ENCODE data around the gene HP1BP3.

Gene HP1BP3

GRCh38 chr1:20829531-20829930 is 42.4 kb upstream of the HP1BP3 start:
- Histone ChIP-seq H3K4me1 (no peaks in the 10 kb centered on the region), H3K27me3 (no peaks in the 10 kb centered on the region), H3K9me3 (no peaks in the 10 kb centered on the region), H3K4me3 (ENCODE audit: low read depth, low read length) (no peak overlapping the region), H3K36me3 (no peaks in the 10 kb centered on the region; the same call in 1 of the 2 replicates)
- no peak for DNase-seq
- TF ChIP-seq CTCF (IDR thresholded peaks at IDR 0.05; ENCODE audit: low read depth, low read length): no peak

DNA sequence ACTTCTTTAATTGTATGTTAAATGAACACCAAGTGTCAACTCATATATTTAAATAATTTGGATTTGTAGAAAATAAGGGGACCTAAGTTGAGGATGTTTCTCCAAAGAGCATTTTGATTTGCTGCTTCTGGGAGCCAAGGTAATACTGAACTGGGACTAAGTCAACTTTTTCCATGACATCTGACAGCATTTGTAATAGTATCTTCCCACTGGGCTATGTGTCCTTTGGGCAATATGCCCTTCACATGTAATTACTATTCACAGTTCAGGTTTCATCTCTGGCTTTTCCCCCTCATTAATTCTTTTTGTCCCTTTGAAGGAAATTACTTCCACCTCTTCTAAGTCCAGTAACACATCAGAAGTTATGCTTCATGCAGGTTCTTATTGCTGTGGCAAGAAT is 36.7 kb upstream of the HP1BP3 start:
- no peaks in the 10 kb centered on the region; the same call in 1 of the 2 replicates for H3K36me3 ChIP-seq

DNA sequence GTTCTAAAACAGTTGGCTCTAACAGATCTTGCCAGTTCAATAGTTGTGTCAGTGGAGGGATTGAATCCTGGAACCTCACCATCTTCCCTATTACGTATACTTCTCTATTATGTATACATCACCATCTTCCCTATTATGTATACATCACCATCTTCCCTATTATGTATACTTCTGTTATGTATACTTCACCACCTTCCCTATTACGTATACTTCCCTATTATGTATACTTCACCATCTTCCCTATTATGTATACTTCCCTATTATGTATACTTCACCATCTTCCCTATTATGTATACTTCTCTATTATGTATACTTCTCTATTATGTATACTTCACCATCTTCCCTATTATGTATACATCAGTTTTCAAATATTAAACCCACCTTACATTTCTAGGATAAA is 34.4 kb upstream of the HP1BP3 start:
- no peaks in the 10 kb centered on the region for H3K4me1 ChIP-seq
- no peak for TF ChIP-seq CTCF (IDR thresholded peaks at IDR 0.05; ENCODE audit: low read depth, low read length)

More for the DNA sequence above, 36.7 kb upstream of the HP1BP3 start:
- no peak for TF ChIP-seq CTCF (IDR thresholded peaks at IDR 0.05; ENCODE audit: low read depth, low read length)
- Histone ChIP-seq H3K4me3 (ENCODE audit: low read depth, low read length) (no peak overlapping the region), H3K27me3 (no peaks in the 10 kb centered on the region), H3K4me1 (no peaks in the 10 kb centered on the region), H3K9me3 (no peaks in the 10 kb centered on the region)
- no peak for DNase-seq

GRCh38 chr1:20819818-20820217 is 32.7 kb upstream of the HP1BP3 start:
- Histone ChIP-seq H3K9me3 (no peaks in the 10 kb centered on the region), H3K36me3 (no peaks in the 10 kb centered on the region), H3K4me1 (no peaks in the 10 kb centered on the region), H3K4me3 (ENCODE audit: low read depth, low read length) (no peak overlapping the region), H3K27me3 (no peaks in the 10 kb centered on the region)
- no peak for DNase-seq
- TF ChIP-seq CTCF (IDR thresholded peaks at IDR 0.05; ENCODE audit: low read depth, low read length): no peak

More for the DNA sequence above, 34.4 kb upstream of the HP1BP3 start:
- no peak overlapping the region for H3K4me3 ChIP-seq (ENCODE audit: low read depth, low read length)
- no peaks in the 10 kb centered on the region for H3K36me3 ChIP-seq
- no peaks in the 10 kb centered on the region for H3K27me3 ChIP-seq
- H3K9me3 ChIP-seq: no peaks in the 10 kb centered on the region
- no peak for DNase-seq

DNA sequence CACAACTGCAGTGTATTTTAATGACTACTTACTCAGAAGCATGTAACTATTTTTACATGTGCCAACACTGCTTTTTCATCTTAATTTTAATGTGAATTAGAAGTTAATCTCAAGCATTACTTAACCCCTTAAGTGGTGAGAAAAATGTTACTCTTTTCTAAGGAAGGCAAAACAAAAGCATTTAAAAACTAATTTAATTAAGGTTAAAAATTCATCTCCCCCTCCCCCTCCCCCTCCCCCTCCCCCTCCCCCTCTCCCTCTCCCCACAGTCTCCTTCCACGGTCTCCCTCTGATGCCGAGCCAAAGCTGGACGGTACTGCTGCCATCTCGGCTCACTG is 27.4 kb upstream of the HP1BP3 start:
- H3K27me3 ChIP-seq: no peaks in the 10 kb centered on the region
- TF ChIP-seq CTCF (IDR thresholded peaks at IDR 0.05; ENCODE audit: low read depth, low read length): no peak
- DNase-seq: no peak
- H3K4me3 ChIP-seq (ENCODE audit: low read depth, low read length): no peak overlapping the region
- no peaks in the 10 kb centered on the region for H3K36me3 ChIP-seq
- H3K4me1 ChIP-seq: no peaks in the 10 kb centered on the region
- no peaks in the 10 kb centered on the region for H3K9me3 ChIP-seq

- no peak for DNase-seq
- Histone ChIP-seq H3K36me3 (no peaks in the 10 kb centered on the region), H3K4me1 (no peaks in the 10 kb centered on the region), H3K9me3 (no peaks in the 10 kb centered on the region), H3K27me3 (no peaks in the 10 kb centered on the region), H3K4me3 (ENCODE audit: low read depth, low read length) (no peak overlapping the region)
- no peak for TF ChIP-seq CTCF (IDR thresholded peaks at IDR 0.05; ENCODE audit: low read depth, low read length)
Measured at GRCh38 chr1:20811916-20812315, 24.8 kb upstream of the HP1BP3 start.

Data from BE2C (cell line).